NB4 (cell line): ENCODE results near the gene PERM1.

Experiments
- CTCF ChIP-seq: IDR thresholded peaks from one replicate; pipeline ENCODE4 v1.5.1; 2012; ENCODE audit warnings: low read depth, low read length
- MYC ChIP-seq: IDR thresholded peaks from 2 replicates; pipeline ENCODE4 v1.6.1; 2011; ENCODE audit warnings: low read depth, low read length
- POLR2A ChIP-seq: IDR thresholded peaks from 2 replicates; pipeline ENCODE4 v1.6.1; 2011; ENCODE audit warnings: mild to moderate bottlenecking; ENCODE audit not compliant: insufficient read length; ENCODE audit errors: extremely low read depth
- TF ChIP-seq, protein P1 (sequence below): IDR thresholded peaks from 2 replicates; pipeline ENCODE4 v1.6.1; 2011; ENCODE audit warnings: low read depth, low read length

GRCh38 chr1:952603-953002, 29.3 kb downstream of the PERM1 start:
- no peak for TF ChIP-seq CTCF
- TF ChIP-seq POLR2A, result no peak
- TF ChIP-seq, protein P1, sequence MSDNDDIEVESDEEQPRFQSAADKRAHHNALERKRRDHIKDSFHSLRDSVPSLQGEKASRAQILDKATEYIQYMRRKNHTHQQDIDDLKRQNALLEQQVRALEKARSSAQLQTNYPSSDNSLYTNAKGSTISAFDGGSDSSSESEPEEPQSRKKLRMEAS, result no peak
- no peak for TF ChIP-seq MYC
